CD4-positive, alpha-beta T cell treated with Interleukin-6 for 4 hours (primary cell): ENCODE data around the gene CNN2.
"Not testable (repeated sequence)": the region's sequence is repeated elsewhere in the genome, so short reads cannot be mapped to it uniquely, and the experiment has no call there.

Source experiments
- DNase-seq: peaks from one replicate; pipeline ENCODE4 v3.0.0-alpha.2; 2020; ENCODE audit warnings: mixed read lengths

The CNN2 gene

DNA sequence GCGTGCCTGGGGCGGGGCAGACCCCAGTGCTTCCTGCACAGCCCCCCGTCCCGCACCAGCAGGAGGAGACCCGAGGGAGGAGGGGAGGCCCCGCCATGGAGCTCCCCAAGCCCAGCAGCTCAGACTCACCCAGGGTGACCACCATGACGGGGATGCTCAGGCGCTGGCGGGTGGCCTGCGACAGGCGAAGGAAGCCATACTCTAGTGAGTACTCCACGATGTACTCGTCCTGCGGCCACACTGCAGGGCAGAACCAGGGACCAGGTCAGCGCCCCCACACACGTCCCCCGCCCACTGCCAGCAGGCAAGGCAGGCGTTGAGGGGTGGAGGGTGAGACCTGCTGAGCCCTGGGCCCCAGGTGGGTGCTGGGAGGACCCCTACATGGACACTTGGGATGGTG lies 14.1 kb upstream of the CNN2 start:
- DNase-seq = no peak

DNA sequence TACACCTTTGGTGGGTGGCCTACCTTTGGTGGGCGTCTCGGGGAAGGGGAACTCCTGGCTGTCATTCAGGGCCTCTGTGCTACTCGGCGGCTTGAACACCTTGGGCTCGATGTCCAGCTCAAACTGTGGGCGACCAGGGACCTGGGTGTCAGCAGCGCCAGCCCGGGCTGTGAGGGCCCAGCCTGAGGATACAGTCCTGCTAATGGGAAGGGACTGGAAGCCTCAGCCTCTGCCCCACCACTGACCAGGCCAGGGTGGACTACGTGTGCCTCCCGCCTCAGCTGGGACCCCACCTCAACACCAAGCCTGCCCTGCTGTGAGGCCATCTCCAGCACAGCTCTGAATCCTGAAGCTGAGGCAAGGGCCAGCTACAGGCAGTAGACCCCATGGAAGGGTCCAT lies 13.2 kb upstream of the CNN2 start:
- DNase-seq = no peak

DNA sequence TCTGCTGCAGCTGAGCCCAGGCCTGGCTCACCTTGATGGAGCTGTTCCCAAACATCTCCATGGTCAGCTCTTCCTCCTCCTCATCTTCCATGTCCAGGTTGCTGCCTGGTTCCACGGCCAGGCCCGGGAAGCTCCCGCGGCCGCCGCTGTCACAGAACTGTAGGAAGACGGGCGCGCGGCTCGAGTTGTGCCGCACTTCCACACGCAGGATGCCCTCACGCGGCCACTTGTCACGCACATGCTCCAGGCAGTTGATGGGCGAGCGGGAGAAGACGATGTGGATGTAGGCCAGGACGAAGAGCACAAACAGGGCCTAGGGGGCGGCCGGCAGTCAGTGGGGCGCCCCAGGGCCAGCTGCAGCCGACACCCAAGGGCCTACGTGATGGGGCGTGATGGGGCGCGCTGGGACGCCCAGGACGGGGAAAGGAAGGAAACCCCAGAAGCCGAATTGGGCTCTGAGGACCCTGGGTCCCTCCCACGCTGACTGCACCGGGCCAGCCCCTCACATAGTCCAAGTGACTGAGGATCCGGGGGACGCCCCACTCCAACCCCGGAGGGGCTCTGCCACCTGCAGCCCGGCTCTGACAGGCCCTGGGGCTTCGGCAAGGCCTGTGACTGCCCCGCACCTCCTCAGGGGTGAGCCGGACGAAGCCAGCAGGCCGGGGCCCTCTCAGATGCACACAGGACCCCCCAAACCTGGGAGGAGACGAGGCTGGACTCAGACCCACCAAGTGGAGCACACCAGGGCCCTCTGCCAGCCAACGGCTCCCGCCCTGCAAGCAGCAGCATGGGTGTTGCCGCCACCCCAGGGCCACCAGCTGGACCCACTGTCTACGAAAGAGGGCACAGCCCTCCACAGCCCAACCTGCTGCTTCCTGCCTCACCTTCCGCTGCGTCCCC lies 12.0 kb upstream of the CNN2 start:
- DNase-seq = no peak

DNA sequence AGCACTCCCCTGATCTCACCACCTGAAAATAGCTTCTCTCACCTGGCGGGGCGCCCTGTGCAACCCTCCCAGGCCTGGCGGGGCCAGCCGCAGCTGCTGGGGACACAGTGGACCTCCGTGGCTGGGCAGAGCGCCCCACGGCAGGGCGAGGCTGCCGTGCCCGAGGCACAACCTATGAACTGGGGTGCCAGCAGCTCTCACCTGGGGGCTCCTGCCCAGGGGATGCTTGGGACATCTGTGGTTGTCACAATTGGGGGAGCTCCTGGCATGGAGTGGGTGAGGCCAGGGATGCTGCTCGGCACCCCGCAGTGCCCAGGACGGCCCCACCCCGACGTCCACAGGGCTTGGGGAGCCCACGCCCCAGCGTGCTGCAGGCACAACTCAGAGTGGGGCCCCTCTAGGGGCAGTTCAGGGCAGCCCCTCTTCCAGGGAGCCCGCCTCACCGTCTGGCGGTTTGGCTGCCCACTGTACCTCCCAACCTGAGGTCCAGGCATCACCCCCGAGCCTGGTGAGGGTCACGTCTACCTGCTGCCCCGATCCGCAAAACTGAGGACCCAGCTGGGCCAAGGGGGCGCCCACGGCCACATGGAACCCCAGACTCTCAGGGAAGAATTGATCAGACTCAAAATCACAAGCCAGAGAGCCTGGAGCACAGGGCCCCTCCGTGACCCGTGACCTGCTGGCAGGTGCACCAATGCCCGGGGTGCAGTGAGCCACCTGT lies 11.2 kb upstream of the CNN2 start:
- no peak for DNase-seq

DNA sequence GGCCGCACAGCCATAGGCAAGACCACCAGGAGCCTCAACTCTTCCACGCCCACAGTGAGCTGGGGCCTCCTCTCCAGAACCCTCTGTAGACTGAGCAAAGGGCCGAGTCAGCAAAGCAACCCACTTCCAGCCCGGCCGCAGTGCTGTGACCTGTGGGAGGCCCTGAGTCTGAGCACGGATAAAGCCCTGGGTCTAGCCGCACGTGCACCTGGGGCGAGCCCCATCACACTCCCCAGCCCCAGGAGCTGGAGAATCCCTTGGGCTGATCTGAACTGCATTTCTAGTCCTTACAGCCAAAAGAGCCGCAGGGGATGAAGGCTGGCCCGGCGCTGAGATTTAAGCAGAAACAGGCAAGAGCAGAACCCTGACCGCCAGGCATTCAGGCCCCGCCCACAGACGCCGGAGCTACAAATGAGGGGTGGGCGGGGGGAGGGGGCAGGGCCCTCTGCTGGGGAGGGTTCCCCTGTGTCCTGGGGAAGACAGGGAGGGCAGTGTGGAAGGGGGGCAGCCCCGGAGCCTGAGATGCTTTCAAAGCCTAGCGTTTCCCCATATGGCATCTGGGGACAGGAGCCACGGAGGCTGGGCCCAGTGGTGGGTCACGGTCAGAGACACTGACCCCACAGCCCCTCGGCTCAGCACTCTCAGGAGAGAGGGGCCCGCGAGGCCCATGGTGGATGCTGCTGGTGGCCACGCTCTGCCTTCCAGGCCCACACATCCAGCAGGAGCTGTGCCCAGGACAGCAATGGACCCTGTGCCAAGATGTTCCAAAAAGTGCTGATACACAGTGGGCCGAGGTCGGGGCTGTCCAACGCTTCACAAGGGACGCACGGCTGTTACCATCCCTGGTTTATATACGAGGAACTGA lies 10.4 kb upstream of the CNN2 start:
- DNase-seq = no peak

DNA sequence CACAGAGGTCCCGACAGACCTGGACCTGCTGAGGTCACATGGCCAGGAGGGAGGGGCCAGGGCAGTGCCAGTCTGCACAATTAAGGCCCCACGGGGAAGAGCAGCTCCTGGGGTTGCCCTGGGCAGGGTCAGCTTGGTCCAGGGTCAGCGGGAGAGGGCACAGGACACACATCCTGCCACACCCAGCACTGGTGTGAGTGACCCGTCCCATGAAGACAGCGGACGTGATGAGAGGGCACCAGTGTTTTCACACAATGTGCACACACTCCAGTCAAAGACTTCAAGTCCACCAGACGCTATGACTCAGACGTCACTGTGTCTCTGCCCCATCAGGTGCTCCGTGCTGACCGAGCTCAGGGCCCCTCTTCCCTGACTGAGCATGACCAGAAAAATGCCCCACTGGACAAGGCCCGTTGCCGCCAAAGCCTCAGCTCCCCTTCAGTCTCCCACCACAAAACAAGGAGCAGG lies 9.7 kb upstream of the CNN2 start:
- DNase-seq = no peak

DNA sequence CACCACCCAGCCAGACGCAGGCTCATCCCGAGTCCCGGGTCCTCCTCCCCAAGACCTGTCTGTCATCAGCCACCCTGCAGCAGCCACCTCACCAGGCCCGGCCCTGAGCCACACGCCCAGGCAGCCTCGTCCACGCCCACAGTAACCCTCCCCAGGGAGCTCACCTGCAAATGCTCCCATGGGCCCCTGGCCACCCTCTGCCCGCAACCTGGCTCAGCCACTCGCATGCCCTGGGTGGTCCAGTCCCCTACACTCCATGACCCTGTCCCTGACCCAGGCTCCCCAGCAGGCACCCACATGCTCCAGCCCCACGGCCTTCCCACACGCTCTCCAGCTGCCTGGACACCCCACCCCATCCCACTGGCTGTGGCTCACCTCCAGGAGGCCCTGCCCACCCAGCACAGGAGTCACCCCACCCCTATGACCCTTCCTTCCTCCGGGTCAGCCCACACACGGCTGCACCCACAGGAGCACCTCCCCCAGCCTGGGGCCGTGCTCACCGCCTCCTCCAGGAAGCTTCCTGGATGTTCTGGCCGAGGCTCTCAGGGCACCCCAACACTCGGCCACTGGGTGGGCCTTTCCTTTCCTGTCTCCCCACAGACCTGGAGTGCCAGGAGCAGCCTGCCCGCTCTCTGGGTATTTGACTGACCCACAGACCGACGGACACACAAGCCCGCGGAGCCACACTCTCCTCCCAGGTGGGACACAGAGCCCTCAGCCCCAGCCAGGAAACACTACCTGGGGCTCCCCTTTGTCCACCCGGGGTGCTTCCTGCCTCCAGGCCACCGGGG lies 9.1 kb upstream of the CNN2 start:
- DNase-seq = no peak

DNA sequence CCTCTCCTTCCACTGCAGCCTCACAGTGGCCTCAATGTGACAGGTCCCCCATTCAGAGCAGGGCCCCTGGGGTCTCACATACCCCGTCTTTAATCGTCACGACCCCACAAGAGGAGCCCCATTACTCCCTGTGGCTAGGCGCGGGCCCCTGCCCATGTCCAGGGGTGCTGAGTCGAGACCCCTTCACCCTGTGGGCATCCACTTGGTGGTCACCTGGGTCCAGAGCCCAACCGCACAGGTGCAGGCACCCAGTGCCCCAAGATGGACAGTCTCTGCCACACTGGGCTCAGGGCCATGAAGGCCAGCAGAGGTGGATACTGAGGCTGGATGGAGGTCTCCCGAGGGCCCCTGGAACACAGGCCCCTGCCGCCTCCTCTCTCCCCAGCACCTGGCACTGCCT lies 8.5 kb upstream of the CNN2 start:
- no peak for DNase-seq

DNA sequence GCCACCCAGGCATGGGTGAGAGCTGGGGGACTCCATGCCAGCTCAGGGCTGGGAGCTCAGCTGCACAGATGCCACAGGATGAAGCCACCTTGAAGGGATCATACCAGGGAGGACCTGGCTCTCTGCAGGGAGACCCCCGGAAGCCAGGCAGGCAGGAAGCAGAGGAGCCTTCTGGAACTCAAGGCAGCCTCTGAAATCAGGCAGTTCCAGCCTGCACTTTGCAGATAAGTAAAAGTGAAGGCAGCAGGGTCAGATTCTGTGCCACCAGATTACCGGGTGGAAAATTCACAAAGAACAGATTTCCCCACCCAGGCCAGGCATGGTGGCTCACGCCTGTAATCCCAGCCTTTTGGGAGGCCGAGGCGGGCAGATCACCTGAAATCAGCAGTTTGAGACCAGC lies 8.0 kb upstream of the CNN2 start:
- DNase-seq = no peak

DNA sequence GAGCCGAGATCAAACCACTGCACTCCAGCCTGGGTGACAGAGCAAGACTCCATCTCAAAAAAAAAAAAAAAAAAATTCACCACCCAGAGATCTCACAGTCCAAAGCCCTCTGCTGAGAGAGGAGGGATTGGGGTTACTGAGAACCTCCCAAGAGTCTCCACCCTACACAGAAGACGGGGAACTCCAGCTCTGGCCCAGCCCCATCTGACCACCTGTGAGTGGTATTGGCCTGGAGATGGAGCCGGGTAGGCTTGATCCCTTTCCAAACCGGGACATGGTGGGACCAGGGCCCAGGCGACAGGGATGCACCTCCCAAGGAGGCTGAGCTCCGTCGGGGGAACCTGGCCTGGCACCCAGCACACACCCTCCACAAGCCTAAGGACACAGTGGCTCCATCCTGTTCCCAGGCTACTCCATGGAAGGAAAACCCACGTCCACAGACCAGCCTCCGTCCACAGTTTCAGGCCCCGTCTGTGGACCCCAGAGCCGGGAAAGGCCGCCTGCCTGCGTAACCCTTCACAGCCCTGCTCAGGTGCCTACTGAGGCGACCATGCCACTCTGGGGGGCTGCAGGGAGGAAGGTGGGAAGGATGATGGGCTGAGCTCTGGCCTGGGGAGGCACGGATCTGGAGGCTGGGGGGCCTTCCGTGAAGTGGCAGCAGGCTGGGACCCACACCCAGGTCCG lies 7.3 kb upstream of the CNN2 start:
- no peak for DNase-seq

DNA sequence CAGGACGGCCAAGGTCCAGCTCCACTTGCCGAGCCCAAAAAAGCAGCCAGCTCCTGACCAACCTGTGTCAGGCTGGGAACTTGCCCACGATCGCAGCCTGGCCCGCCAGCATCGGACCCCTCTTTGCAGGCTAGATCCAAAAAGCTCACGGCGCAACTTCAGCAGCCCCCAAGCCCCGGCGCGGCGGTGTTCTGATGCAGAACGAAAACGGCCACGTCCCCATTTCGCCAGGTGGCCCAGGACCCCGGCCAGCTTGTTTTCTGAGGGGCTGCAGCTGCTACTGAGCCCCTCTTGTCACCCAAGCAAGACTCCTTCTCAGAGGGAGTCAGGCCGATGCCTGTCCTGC lies 6.8 kb upstream of the CNN2 start:
- DNase-seq = no peak

DNA sequence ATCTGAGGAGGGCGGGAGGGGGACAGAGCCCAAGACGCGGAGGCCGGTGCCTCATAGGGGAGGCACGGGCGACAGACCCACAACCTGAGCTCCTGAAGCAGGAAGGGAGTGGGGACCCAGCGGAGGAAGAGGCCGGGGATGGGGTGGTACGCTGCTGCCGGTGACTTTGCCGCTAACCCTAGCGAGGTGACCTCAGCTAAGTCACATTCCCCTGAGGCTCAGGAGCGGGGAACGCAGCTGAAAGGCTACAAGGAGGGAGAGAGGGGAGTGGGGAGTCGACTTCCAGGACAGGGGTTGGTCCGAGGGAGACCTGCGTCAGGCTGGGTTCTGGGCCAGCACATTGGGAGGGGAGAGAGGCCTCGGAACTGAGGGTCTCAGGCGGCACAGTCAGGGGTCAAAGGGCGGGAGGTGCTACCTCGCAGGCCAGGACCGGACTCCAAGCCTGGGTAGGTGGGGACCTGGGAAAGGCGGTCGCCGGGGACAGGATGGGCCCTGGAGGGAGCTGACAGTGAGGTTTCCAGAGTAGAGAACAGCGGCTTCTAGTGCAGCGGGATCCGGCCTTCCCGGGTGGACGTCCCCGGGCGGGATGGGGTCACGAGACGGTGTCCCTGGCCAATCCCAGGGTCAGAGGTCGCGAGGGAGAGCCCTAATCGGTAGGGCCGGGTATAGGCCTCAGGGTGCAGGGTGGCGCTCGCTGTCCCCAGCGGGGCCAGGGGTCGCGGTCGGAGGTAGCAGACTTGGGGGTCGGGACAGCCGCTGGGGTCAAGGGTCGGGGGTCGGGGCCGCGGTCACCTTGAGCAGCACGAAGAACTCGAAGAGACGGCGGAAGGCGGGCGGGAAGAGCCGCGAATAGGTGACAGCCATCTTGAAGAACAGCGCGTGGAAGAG lies 6.2 kb upstream of the CNN2 start:
- no peak for DNase-seq

DNA sequence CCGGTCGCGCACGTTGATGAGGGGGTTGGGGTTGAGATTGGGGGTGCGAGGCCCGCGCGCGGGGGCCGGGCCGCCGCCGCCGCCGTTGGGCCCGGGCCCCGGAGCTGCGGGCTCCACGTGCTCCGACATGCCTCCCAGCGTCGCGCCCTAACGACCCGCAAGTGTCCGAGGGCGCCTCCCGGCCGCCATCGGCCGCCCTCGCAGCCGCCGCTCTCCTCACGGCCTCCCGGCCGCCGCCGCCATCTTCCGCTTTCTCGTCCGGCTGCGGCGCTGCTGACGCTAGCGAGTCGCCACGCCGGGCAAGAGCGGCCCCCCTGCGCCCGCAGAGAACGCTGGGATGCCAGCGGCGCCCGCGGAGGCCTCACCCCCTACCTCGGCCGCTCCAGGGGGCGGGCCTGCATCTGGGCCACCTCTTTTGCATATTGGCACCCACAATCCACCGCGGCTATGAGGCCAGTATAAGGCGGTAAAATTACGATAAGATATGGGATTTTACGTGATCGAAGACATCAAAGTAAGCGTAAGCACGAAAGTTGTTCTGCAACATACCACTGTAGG lies 5.5 kb upstream of the CNN2 start, which contains the start of gene TMEM259:
TMEM259 (minus strand) TSS at position 256 of the 558 bp plus-strand sequence; CDS start at position 129, 127 bp downstream.
- DNase-seq = peak; percentile 98

DNA sequence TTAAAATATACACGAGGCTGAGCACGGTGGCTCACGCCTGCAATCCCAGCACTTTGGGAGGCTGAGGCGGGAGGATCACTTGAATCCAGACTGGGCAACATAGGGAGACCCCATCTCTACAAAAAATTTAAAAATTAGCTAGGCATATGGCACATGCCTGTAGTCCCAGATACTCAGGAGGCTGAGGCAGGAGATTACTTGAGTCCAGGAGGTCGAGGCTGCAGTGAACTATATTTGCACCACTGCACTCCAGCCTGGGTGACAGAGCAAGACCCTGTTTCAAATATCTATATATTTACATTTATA lies 2.6 kb upstream of the CNN2 start:
- DNase-seq = not testable (repeated sequence)

DNA sequence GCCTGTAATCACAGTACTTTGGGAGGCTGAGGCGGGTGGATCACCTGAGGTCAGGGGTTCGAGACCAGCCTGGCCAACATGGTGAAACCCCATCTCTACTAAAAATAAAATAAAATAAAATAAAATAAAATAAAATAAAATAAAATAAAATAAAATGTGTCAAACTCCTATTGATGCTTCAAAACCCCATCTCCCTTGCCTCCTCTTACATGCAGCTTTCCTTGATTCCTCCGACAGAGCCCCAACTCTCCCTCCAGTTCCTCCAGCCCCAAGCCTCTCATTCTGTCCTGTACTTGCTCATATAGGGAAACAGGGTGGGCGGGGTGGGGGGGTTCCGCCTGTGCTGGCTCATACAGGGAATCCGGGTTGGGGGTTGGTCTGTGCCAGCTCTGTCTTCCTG lies 1.3 kb upstream of the CNN2 start:
- not testable (repeated sequence) for DNase-seq

DNA sequence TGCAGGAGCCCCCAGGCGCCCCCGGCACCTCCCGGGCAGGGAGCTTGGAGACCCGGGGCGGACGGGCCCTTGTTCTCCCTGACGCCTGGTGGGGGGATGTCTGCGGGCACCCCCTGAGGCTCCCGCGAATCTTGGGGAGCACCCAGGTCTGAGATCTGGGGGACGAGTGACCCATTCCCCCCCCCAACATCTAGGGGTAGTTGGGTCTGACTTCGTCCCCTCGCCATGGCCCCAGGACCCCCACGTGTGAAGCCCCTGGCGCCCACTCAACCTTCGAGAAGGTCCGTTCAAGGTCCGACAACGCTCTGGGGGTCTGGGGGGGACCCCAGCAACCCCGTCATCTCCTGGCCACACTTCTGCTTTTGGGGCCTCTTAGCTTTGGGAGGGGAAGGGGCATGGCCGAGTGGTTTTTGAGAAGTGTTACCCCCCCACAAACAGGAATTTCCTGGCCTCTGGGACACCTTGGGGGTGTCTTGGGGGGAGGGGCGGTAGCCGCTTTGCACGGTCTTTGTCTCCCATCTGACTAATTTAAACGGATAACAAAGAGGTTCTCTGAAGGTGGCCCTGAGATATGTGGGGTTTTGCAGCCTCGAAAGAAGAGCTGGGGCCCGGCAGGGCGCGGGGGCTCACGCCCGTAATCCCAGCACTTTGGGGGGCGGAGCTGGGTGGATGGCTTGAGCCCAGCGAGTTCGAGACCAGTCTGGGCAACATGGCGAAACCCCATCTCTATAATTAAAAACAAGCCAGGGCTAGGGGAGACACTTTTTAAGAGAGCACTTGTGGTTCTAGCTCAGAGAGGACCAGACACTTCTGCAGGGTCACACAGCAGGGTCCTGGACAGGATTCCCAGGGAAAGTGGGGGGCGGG lies 608 bp downstream of the CNN2 start:
- DNase-seq = peak; percentile 52

DNA sequence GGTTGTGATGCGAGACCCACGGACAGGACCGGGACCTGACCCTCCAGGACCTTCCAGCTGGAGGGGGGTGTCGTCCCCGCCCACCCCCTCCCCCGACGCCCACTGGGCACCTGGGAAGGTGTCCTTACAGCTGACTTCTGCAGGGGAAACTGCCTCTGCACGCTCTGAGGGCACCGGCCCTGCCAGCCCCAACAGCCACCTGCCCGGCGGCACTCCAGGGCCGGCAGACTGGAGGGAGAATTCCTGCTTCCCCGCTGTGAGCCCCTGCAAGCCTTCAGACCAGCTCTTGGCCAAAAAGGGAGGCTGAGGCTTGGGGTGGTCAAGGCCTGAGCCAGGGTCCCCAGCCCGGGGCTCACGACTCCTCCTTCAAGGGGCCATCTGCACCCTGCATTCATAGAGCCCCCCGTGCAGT lies 1.2 kb downstream of the CNN2 start:
- DNase-seq = peak; percentile 35

DNA sequence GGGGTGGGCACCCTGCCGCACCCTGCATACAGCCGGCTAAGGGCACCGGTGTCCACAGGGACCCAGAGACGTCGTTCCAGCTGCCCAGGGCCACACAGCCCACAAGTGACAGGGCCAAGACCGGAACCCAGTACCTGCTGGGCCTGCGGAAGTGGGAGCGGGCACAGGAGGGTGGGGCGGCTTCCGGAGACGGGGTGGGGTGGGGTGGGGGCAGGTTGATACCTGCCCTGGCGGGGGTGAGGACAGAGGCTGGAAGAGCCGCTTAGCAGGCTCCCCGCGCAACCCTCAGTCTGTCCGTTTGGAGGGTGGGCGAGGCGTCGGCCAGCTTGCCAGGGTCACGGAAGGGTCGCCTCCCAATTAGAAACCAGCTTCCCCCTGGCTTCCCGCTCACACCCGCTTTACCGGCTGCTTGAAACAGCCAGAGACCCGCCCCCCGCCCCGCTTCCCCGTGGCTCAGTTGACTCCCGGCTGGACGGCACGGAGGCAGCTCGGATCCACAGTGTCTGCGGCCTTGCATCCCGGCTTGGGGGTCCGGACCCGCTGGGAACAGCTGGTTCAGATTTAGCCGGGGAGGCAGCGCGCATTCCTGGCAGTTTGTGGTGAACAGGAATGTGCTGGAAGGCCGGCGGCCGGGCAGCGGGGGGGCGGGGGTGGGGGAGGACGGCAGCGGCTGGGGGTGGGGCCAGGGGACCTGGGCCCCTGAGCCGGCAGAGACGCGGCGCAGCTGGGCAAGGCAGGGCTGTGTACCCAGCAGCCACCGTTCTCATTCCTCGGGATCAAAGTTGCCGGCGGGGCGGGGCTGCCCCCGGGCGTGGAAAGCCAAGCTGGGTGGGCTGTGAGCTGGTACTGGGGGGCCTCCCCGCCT lies 1.9 kb downstream of the CNN2 start:
- DNase-seq = peak; percentile 82
